Measurements from ENCODE around the gene TRAK2. TPM values are rescaled to one million over a fixed set of nuclear protein-coding genes. Genes with fewer than 3 reads are reported as not detected.

Gene TRAK2
- total RNA-seq, 1 experiment from 2014 or later, result 30.1 TPM

GRCh38 chr2:201452058-201452921 is 1.0 kb upstream of the TRAK2 start:
- ChIA-PET POLR2A (ENCODE audit: low non-redundant PET) (interaction anchor here (0.6 to 0.8 kb wide), 2 partner anchors 12 to 13 kb away, joined by 3 to 5 read pairs; no protein-coding TSS in a partner anchor), CTCF (interaction anchor here (1.0 kb wide), 1 partner anchor 48 kb away, joined by 3 read pairs; no protein-coding TSS in a partner anchor)
- Histone ChIP-seq H3K9me3 (ENCODE audit: low read depth, low read length, poor library complexity, severe bottlenecking) (no peaks in the 10 kb centered on the region), H3K4me1 (ENCODE audit: insufficient read depth, low read length, poor library complexity, severe bottlenecking) (peaks cover 14% of the 10 kb centered on the region), H3K27me3 (replicated peaks; ENCODE audit: insufficient read depth, low read depth, low read length, poor library complexity) (no peaks in the 10 kb centered on the region), H3K27ac (ENCODE audit: low read depth, low read length, poor library complexity, severe bottlenecking) (peak overlapping the region; percentile 73), H3K4me3 (ENCODE audit: low read depth, low read length, poor library complexity, severe bottlenecking) (peak overlapping the region; percentile 77), H3K36me3 (ENCODE audit: insufficient read depth, low read length, poor library complexity, severe bottlenecking) (no peaks in the 10 kb centered on the region)
- TSS peak; percentile 38 for BruUV-seq (replicated peaks)
- TF ChIP-seq EZH2 (IDR thresholded peaks at IDR 0.05; ENCODE audit: borderline replicate concordance, low read depth, low read length, poor library complexity, severe bottlenecking) (no peak), CTCF (conservative IDR thresholded peaks at IDR 0.05; ENCODE audit: low read depth, low read length) (no peak)
- DNase-seq (ENCODE audit: low spot score), result peak; percentile 18
- intact Hi-C loops (cut with micrococcal nuclease; ENCODE audit: unreplicated experiment), result no loop called here

- intact Hi-C loops (cut with micrococcal nuclease; ENCODE audit: unreplicated experiment), result no loop called here
- Histone ChIP-seq H3K36me3 (ENCODE audit: insufficient read depth, low read length, poor library complexity, severe bottlenecking) (no peaks in the 10 kb centered on the region), H3K9me3 (ENCODE audit: low read depth, low read length, poor library complexity, severe bottlenecking) (no peaks in the 10 kb centered on the region), H3K4me3 (ENCODE audit: low read depth, low read length, poor library complexity, severe bottlenecking) (peak overlapping the region; percentile 77), H3K4me1 (ENCODE audit: insufficient read depth, low read length, poor library complexity, severe bottlenecking) (peaks cover 14% of the 10 kb centered on the region), H3K27ac (ENCODE audit: low read depth, low read length, poor library complexity, severe bottlenecking) (peak overlapping the region; percentile 73), H3K27me3 (replicated peaks; ENCODE audit: insufficient read depth, low read depth, low read length, poor library complexity) (no peaks in the 10 kb centered on the region)
- BruUV-seq (replicated peaks), result no TSS peak
- ChIA-PET POLR2A (ENCODE audit: low non-redundant PET) (interaction anchor here (0.6 kb wide), 1 partner anchor 48 kb away, joined by 7 read pairs; no protein-coding TSS in a partner anchor), CTCF (interaction anchor here (0.6 to 1.0 kb wide), 4 partner anchors 47 to 1673 kb away, joined by 3 to 7 read pairs (median 4); no protein-coding TSS in a partner anchor)
- DNase-seq (ENCODE audit: low spot score), result peak; percentile 27
- TF ChIP-seq CTCF (conservative IDR thresholded peaks at IDR 0.05; ENCODE audit: low read depth, low read length), result no peak
- no peak for TF ChIP-seq EZH2 (IDR thresholded peaks at IDR 0.05; ENCODE audit: borderline replicate concordance, low read depth, low read length, poor library complexity, severe bottlenecking)
Observed at GRCh38 chr2:201450954-201451291, 335 bp downstream of the TRAK2 start.

- no peak for DNase-seq (ENCODE audit: low spot score)
- no TSS peak for BruUV-seq (replicated peaks)
- POLR2A ChIA-PET (ENCODE audit: low non-redundant PET), result no interaction called here
- H3K9me3 ChIP-seq (ENCODE audit: low read depth, low read length, poor library complexity, severe bottlenecking), result no peaks in the 10 kb centered on the region
- H3K4me3 ChIP-seq (ENCODE audit: low read depth, low read length, poor library complexity, severe bottlenecking), result no peak overlapping the region
- H3K27me3 ChIP-seq (replicated peaks; ENCODE audit: insufficient read depth, low read depth, low read length, poor library complexity), result no peaks in the 10 kb centered on the region
- CTCF ChIA-PET, result no interaction called here
- no peaks in the 10 kb centered on the region for H3K36me3 ChIP-seq (ENCODE audit: insufficient read depth, low read length, poor library complexity, severe bottlenecking)
- intact Hi-C loops (cut with micrococcal nuclease; ENCODE audit: unreplicated experiment), result no loop called here
- H3K4me1 ChIP-seq (ENCODE audit: insufficient read depth, low read length, poor library complexity, severe bottlenecking), result peaks cover 32% of the 10 kb centered on the region
- no peak overlapping the region for H3K27ac ChIP-seq (ENCODE audit: low read depth, low read length, poor library complexity, severe bottlenecking)
- TF ChIP-seq CTCF (conservative IDR thresholded peaks at IDR 0.05; ENCODE audit: low read depth, low read length) (no peak), EZH2 (IDR thresholded peaks at IDR 0.05; ENCODE audit: borderline replicate concordance, low read depth, low read length, poor library complexity, severe bottlenecking) (no peak)
Observed at GRCh38 chr2:201448701-201449100, 2.6 kb downstream of the TRAK2 start.
